Measurements from ENCODE around the gene RRAS2. TPM values are rescaled to one million over a fixed set of nuclear protein-coding genes. Genes with fewer than 3 reads are reported as not detected.

Gene RRAS2
- total and polyA plus RNA-seq, 8 donors, result 9.0 to 21.8 (median 14.8) TPM

- TF ChIP-seq CTCF (IDR thresholded peaks at IDR 0.05), result no peak
- Histone ChIP-seq H3K36me3 (no peaks in the 10 kb centered on the region), H3K4me1 (no peaks in the 10 kb centered on the region), H3K27me3 (no peaks in the 10 kb centered on the region), H3K9me3 (no peaks in the 10 kb centered on the region), H3K27ac (no peak overlapping the region), H3K4me3 (no peak overlapping the region)
- intact Hi-C loops (cut with DNase I), result no loop called here
- ATAC-seq (no peak), FAIRE-seq (no peak), DNase-seq (no peak)
- whole genome bisulfite sequencing, 2 donors, result 82 to 94% methylated on average over 2 of the region's 2 CpGs
Measured at GRCh38 chr11:14228356-14228755, 130.6 kb downstream of the RRAS2 start.

Other genes with a start within 250 kb of the RRAS2 start
- gene COPB1, start 140.6 kb upstream of the RRAS2 start, total RNA-seq, result 10 to 100 TPM; 33.1 to 58.0 (median 46.5) TPM
- gene COPB1, start 140.6 kb upstream of the RRAS2 start, polyA plus RNA-seq, result 10 to 100 TPM; 31.4 to 48.9 TPM
- 10 to 100 TPM; 26.7 to 66.8 (median 46.1) TPM for gene PSMA1, start 161.2 kb upstream of the RRAS2 start, total RNA-seq
- 100 to 1,000 TPM in 1 of 2 donors, 10 to 100 TPM in 1; 92.2 to 115 TPM for gene PSMA1, start 161.2 kb upstream of the RRAS2 start, polyA plus RNA-seq

Measured in pancreas (tissue), 10 donors.